Measurements from ENCODE around the gene DPY19L1.
"Not testable (repeated sequence)": the region's sequence is repeated elsewhere in the genome, so short reads cannot be mapped to it uniquely, and the experiment has no call there.

The DPY19L1 gene

DNA sequence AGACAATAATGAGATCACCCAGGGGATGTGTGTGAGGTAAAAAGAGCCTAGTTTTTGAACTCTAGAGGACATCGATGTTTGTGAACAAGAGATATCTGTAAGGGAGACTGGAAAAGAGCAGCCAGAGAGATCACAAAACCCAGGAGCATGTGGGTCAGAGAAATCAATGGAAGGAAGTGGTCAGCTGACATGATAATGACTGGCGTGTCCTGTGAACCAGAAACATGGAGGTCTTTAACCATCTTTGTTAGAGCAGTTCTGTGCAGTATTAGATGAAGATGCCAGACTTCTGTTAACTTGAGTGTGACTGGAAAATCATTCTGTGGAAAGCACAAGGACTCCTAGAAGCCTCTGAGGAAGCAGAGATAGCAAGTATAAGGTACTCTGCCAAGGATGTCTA is 6.0 kb upstream of the DPY19L1 start:
- H3K4me1 ChIP-seq; H3K9ac ChIP-seq; H4K20me1 ChIP-seq; H3K9me3 ChIP-seq (replicated peaks in 1 of 11); H3K27ac ChIP-seq; H3K27me3 ChIP-seq; H3K4me2 ChIP-seq; H3K36me3 ChIP-seq; H3K4me3 ChIP-seq: not testable (repeated sequence)

- H3K27me3 ChIP-seq: no peaks in the 10 kb centered on the region
- H3K27ac ChIP-seq: no peak overlapping the region
- no peak overlapping the region for H3K4me2 ChIP-seq
- no peaks in the 10 kb centered on the region for H3K36me3 ChIP-seq
- peaks cover 8 to 14% (median 11%) of the 10 kb centered on the region in 10 experiments for H3K4me1 ChIP-seq
- H3K4me3 ChIP-seq: no peak overlapping the region
- TF ChIP-seq Cebpa-rat (IDR thresholded peaks at IDR 0.05): no peak
- H3K9ac ChIP-seq: no peak overlapping the region
- peaks cover 0 to 8% (median 0%) of the 10 kb centered on the region in 11 experiments; a peak in 3 of 22 replicates for H4K20me1 ChIP-seq
- H3K9me3 ChIP-seq (replicated peaks in 1 of 11): no peaks in the 10 kb centered on the region
Measured at GRCh38 chr7:35040906-35041305, 3.6 kb upstream of the DPY19L1 start.

DNA sequence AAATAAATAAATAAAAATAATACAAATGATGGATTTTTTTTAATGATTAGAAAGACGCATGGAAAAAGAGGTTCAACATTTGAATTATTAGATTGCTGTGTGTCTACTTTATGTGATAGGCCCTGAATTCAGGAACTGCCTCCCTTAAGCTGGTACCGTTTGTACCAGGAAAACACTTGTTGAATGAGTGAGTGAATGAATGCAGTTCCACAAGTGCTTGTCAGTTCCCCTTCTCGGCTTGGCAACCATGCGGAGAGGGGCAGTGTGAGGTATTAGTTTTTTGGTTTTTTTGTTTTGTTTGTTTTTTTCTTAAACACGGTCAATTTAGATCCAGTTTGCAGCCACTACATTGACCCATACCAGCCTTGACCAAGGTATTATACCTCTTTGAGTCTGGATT is 2.1 kb upstream of the DPY19L1 start:
- peaks cover 0 to 21% (median 8%) of the 10 kb centered on the region in 11 experiments; a peak in 11 of 22 replicates for H4K20me1 ChIP-seq
- no peaks in the 10 kb centered on the region for H3K9me3 ChIP-seq (replicated peaks in 1 of 11)
- peaks cover 21 to 30% (median 27%) of the 10 kb centered on the region in 10 experiments for H3K4me1 ChIP-seq
- no peak overlapping the region for H3K9ac ChIP-seq
- no peaks in the 10 kb centered on the region for H3K36me3 ChIP-seq
- TF ChIP-seq Cebpa-rat (IDR thresholded peaks at IDR 0.05): no peak
- no peak overlapping the region for H3K4me3 ChIP-seq
- H3K27me3 ChIP-seq: no peaks in the 10 kb centered on the region
- H3K27ac ChIP-seq: no peak overlapping the region
- no peak overlapping the region for H3K4me2 ChIP-seq

DNA sequence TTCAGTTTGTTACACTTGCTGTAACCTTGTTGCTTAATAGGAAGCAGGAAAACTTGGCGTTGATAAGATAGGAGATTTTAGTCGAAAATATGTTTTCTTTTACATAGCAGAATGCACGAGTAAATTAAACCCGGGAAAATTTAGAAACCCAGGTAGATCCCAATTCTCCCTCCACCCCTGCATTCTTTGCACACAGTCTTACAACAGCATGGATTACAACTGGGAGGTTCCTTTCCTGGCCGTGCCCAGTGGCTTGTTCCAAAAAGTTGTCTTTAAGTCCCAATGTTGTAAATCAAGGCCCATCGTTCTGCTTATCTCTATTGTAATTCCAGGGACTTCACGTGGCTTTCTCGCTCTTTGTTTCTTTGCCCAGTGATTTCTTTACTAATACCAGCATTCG is 1.1 kb upstream of the DPY19L1 start:
- Histone ChIP-seq H3K4me2 (peak overlapping the region; percentile 61 to 90 (median 81)), H3K36me3 (no peaks in the 10 kb centered on the region), H3K4me3 (peak overlapping the region; percentile 70 to 90 (median 87)), H3K4me1 (peaks cover 24 to 40% (median 36%) of the 10 kb centered on the region in 10 experiments), H3K27me3 (no peaks in the 10 kb centered on the region), H3K9ac (peak overlapping the region; percentile 73 to 90 (median 80); a peak in 21 of 22 replicates), H3K27ac (peak overlapping the region in 8 of 11 experiments; percentile 71 to 82 (median 74); a peak in 10 of 22 replicates), H4K20me1 (peaks cover 0 to 31% (median 18%) of the 10 kb centered on the region in 11 experiments; a peak in 14 of 22 replicates), H3K9me3 (replicated peaks in 1 of 11) (no peaks in the 10 kb centered on the region)
- TF ChIP-seq Cebpa-rat (IDR thresholded peaks at IDR 0.05): no peak

DNA sequence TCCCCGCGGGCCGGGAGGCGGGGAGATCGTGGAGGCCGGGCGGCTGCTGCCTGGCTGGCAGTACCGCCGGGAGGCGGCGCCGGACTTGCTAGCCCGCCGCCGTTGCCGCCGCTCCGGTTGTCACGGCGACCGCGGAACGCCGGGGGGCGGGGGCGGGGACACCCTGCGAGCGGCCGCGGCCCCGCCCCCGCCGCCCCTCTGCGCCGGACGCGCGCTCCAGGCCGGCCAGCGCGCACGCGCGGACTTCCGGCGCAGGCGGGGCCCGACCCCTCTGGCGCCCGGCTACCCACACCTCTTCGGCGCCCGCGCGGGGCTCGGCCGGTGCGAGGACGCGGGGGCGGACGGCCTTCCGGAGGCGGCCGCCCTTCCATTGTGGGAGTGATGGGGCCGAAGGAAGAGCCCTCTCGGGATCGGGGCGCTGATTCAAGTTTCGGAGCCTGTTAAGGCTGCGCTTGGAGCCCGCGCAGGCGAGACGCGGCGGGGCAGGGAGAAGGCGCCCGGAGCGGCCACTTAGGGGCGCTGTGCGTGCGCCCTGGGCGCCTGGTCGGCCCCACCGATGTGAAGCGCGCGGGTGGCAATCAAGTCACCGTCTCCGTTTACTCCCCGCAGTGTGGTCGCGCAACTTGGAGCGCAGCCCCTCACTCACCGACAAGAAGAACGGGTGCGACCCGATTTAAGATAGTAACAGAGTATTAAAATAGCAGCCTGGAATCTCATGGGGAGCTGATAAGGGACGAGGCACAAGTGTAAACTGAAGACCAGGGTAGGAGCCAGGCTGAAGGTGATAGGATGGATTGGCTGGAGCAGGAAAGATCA is 449 bp upstream of the DPY19L1 start:
- Histone ChIP-seq H3K27ac (peak overlapping the region; percentile 60 to 87 (median 74); a peak in 21 of 22 replicates), H3K4me1 (peaks cover 29 to 45% (median 42%) of the 10 kb centered on the region in 10 experiments), H3K36me3 (no peaks in the 10 kb centered on the region), H4K20me1 (peaks cover 0 to 35% (median 18%) of the 10 kb centered on the region in 11 experiments; a peak in 14 of 22 replicates), H3K9me3 (replicated peaks in 1 of 11) (no peaks in the 10 kb centered on the region), H3K27me3 (no peaks in the 10 kb centered on the region), H3K4me3 (peak overlapping the region; percentile 70 to 90 (median 87)), H3K4me2 (peak overlapping the region; percentile 61 to 90 (median 81)), H3K9ac (peak overlapping the region; percentile 78 to 90 (median 83))
- TF ChIP-seq Cebpa-rat (IDR thresholded peaks at IDR 0.05): no peak

DNA sequence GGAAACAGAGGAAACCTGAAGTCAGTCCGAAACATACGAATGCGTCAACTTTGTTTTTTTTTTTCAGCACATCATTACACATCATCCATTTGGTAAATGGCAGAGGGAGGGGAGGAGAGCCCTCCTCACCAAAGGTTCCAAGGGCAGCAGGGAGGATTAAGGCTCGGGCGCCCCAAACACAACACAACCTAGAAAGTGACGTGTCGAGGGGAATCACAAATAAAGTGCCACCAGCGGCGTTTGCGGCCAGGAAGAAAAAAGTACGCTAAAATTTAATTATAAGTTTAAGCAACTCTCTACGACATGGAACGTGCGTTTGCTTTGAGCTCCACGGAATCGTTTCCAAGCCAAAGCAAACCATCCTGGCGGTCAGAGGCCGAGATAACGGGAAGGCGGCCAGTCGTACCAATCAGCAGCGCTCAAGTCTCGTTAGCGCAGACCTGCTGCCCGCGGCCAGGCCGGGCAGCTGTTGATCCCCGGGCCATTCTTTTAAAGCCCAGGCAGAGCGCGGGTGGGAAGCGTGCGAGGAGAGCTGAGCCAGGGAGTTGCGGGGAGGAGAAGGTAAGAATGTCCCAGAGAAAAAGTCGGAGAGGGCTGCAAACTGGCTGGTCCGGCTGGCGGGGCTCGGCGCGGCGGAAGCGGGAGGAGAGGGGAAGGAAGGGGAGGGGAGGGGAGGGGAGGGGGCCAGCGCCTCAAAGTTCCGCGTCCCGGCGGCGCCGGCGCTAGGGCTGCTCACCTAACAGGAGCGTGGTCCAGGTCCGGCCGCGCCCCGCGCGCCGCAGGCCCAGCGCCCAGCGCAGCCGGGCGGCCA is 719 bp downstream of the DPY19L1 start:
- no peaks in the 10 kb centered on the region for H3K9me3 ChIP-seq (replicated peaks in 1 of 11)
- peak overlapping the region; percentile 67 to 87 (median 79) for H3K27ac ChIP-seq

DNA sequence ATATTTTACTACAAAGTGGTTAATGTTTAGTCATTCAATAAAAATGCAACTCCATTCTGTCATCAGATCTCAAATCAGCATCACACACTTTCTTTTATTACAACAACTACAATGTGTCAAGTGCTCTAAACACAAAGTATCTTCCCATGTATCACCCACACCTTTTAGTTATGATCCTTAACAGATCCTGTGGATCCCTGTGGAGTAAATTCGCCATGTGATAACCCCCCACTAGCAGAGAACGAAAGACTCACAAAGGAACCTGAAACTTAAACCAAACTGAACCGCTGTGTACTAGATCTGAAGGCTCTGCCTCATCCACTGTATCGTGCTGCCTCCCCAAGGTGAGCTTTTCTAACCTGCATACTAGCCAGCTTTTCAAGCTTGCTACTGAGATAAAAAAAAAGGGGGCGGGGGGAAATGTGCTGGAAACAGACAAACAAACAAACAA is 1.7 kb downstream of the DPY19L1 start:
- Histone ChIP-seq H3K36me3 (no peaks in the 10 kb centered on the region), H3K4me2 (peak overlapping the region; percentile 75 to 95 (median 85)), H3K9ac (peak overlapping the region; percentile 79 to 90 (median 84); a peak in 19 of 22 replicates), H3K4me3 (peak overlapping the region in 9 of 10 experiments; percentile 70 to 90 (median 87); a peak in 18 of 20 replicates), H4K20me1 (peaks cover 0 to 56% (median 18%) of the 10 kb centered on the region in 11 experiments; a peak in 14 of 22 replicates), H3K27ac (peak overlapping the region in 7 of 11 experiments; percentile 74 to 87 (median 80); a peak in 5 of 22 replicates), H3K9me3 (replicated peaks in 1 of 11) (no peaks in the 10 kb centered on the region), H3K4me1 (peaks cover 29 to 45% (median 42%) of the 10 kb centered on the region in 10 experiments), H3K27me3 (no peaks in the 10 kb centered on the region)
- no peak for TF ChIP-seq Cebpa-rat (IDR thresholded peaks at IDR 0.05)

More for the DNA sequence above, 719 bp downstream of the DPY19L1 start:
- TF ChIP-seq Cebpa-rat (IDR thresholded peaks at IDR 0.05): no peak
- Histone ChIP-seq H3K4me2 (peak overlapping the region; percentile 75 to 95 (median 85)), H3K9ac (peak overlapping the region; percentile 79 to 90 (median 84)), H4K20me1 (peaks cover 0 to 46% (median 18%) of the 10 kb centered on the region in 11 experiments; a peak in 14 of 22 replicates), H3K4me1 (peaks cover 29 to 45% (median 42%) of the 10 kb centered on the region in 10 experiments), H3K27me3 (no peaks in the 10 kb centered on the region), H3K36me3 (no peaks in the 10 kb centered on the region), H3K4me3 (peak overlapping the region; percentile 70 to 90 (median 87))

DNA sequence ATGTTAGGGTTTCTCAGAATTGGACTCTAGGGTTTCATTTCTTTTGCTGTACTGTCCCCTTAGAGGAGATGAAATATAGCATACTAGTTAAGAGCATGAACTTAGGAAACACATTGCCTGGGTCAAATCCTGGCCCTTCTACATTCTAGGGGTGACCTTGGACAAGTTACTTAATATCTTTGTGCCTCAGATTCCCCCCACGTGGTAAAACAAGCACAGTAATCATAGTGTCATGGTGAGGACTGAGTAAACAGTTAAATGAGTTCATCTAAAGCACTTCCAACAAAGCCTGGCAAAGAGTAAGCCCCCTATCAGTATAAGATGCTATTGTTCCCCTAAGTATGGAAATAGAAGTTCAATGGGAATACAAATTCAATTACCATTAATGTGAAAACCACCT is 5.1 kb downstream of the DPY19L1 start:
- Histone ChIP-seq H3K36me3 (no peaks in the 10 kb centered on the region), H3K9me3 (replicated peaks in 1 of 11) (0 out of 22 replicates have a peak, but pooled peaks cover 0 to 3% (median 0%) of the 10 kb centered on the region in 11 experiments), H3K9ac (no peak overlapping the region), H3K27ac (no peak overlapping the region), H3K4me3 (no peak overlapping the region), H4K20me1 (peaks cover 0 to 77% (median 21%) of the 10 kb centered on the region in 11 experiments; a peak in 14 of 22 replicates), H3K4me1 (peaks cover 23 to 37% (median 34%) of the 10 kb centered on the region in 10 experiments), H3K4me2 (no peak overlapping the region), H3K27me3 (no peaks in the 10 kb centered on the region)
- TF ChIP-seq Cebpa-rat (IDR thresholded peaks at IDR 0.05): no peak

Measured in BLaER1 treated with 17β-estradiol and CSF1 and Interleukin-3, amounts not matched to agents 10 nM and 100 nM (cell line).